Endothelial cell of umbilical vein (primary cell): ENCODE results near the gene RGS9. TPM values are rescaled to one million over a fixed set of nuclear protein-coding genes. Genes with fewer than 3 reads are reported as not detected.

Source experiments
- BruUV-seq: library from RNA; stranded (reverse); fragments of 400-500 nt; replicated peaks from 2 replicates; lab custom pipeline; 2021; lab: Mats Ljungman, UMichigan
- CTCF ChIA-PET: fragments of 300-600, 350-600 bp; sonication (Branson Sonifier 250); formaldehyde crosslinking; loops from one replicate; lab custom pipeline; 2021; ENCODE audit warnings: antibody characterized with exemption, inconsistent platforms; lab: Charles Lee
- POLR2A ChIA-PET: fragments of 300-600, 350-600 bp; sonication (Branson Sonifier 250); formaldehyde crosslinking; loops from one replicate; lab custom pipeline; 2021; ENCODE audit warnings: antibody characterized with exemption, inconsistent platforms; lab: Charles Lee
- DNase-seq: peaks from one replicate; pipeline ENCODE4 v3.0.0-alpha.2; 2011; ENCODE audit warnings: low read depth, low spot score
- FAIRE-seq: peaks from 2 replicates; lab custom pipeline; 2011; peaks lifted over from hg19 to GRCh38; lab: Jason Lieb, UNC
- H2AFZ ChIP-seq: 2 replicates; pipeline ENCODE4 v1.6.0; 2012; ENCODE audit warnings: low read depth, low read length, control low read depth, inconsistent platforms
- H3K27ac ChIP-seq: 2 replicates; pipeline ENCODE4 v1.5.1; 2011; ENCODE audit warnings: low read depth, mild to moderate bottlenecking, control low read depth, low read length, moderate library complexity; ENCODE audit not compliant: insufficient read depth
- H3K27me3 ChIP-seq, 2 experiments: 2 replicates each; pipeline versions ENCODE4 v1.6.0 to v1.6.1; 2011; ENCODE audit warnings: low read length in 2 of 2, mixed read lengths in 1 of 2; ENCODE audit not compliant: control insufficient read depth in 2 of 2, insufficient read depth in 2 of 2
- H3K36me3 ChIP-seq, 2 experiments: 2 replicates in 1 of 2; 3 replicates in 1 of 2; pipeline ENCODE4 v1.5.1; 2011; ENCODE audit warnings: low read length in 2 of 2, mild to moderate bottlenecking in 1 of 2, moderate library complexity in 1 of 2; ENCODE audit not compliant: control insufficient read depth in 2 of 2, insufficient read depth in 2 of 2; ENCODE audit errors: extremely low read depth in 1 of 2
- H3K4me1 ChIP-seq: 3 replicates; pipeline ENCODE4 v1.5.1; 2011; ENCODE audit warnings: mild to moderate bottlenecking, low read length; ENCODE audit not compliant: control insufficient read depth, insufficient read depth; ENCODE audit errors: extremely low read depth
- H3K4me2 ChIP-seq: 2 replicates; pipeline ENCODE4 v1.6.1; 2011; ENCODE audit warnings: low read length, control low read depth, mixed read lengths; ENCODE audit not compliant: insufficient read depth
- H3K4me3 ChIP-seq, 3 experiments: fragments of 200-600 bp in 1 of 3; sonication (generic), shearing (Covaris generic) in 1 of 3; replicated peaks in 1 of 3; 2 replicates each; pipeline ENCODE4 v1.5.1; 2011 to 2016; ENCODE audit warnings: control low read depth in 3 of 3, low read length in 3 of 3, mild to moderate bottlenecking in 2 of 3, inconsistent platforms in 1 of 3, low read depth in 1 of 3, moderate library complexity in 1 of 3; ENCODE audit not compliant: insufficient read depth in 1 of 3
- H3K79me2 ChIP-seq: 2 replicates; pipeline ENCODE4 v1.6.0; 2012; ENCODE audit warnings: low read length, inconsistent platforms; ENCODE audit not compliant: control insufficient read depth, insufficient read depth
- H3K9ac ChIP-seq: replicated peaks from 2 replicates; pipeline ENCODE3; 2011; ENCODE audit warnings: low read length, control low read depth; ENCODE audit not compliant: insufficient read depth; ENCODE audit errors: extremely low read depth
- H3K9me1 ChIP-seq: replicated peaks from 3 replicates; pipeline ENCODE4 v1.6.0; 2011; ENCODE audit warnings: mild to moderate bottlenecking, low read length; ENCODE audit not compliant: control insufficient read depth, insufficient read depth; ENCODE audit errors: extremely low read depth
- H3K9me3 ChIP-seq: replicated peaks from 2 replicates; pipeline ENCODE4 v1.5.1; 2012; ENCODE audit warnings: low read length, inconsistent platforms; ENCODE audit not compliant: control insufficient read depth, insufficient read depth
- H4K20me1 ChIP-seq: replicated peaks from 2 replicates; pipeline ENCODE3; 2011; ENCODE audit warnings: mild to moderate bottlenecking, low read length; ENCODE audit not compliant: control insufficient read depth, insufficient read depth; ENCODE audit errors: extremely low read depth
- EZH2 ChIP-seq: IDR thresholded peaks from 2 replicates; pipeline ENCODE4 v1.6.1; 2012; ENCODE audit warnings: borderline replicate concordance, low read depth, mild to moderate bottlenecking, moderate library complexity, low read length, inconsistent platforms; ENCODE audit not compliant: severe bottlenecking
- FOS ChIP-seq: IDR thresholded peaks from 2 replicates; pipeline ENCODE4 v1.6.1; 2011; ENCODE audit warnings: mild to moderate bottlenecking, low read length, moderate library complexity, borderline replicate concordance; ENCODE audit not compliant: insufficient read depth
- GATA2 ChIP-seq: IDR thresholded peaks from 2 replicates; pipeline ENCODE4 v1.7.0; 2011; ENCODE audit warnings: low read depth, mild to moderate bottlenecking, moderate library complexity, mixed read lengths, low read length; ENCODE audit not compliant: insufficient read length, insufficient read depth
- JUN ChIP-seq: IDR thresholded peaks from 2 replicates; pipeline ENCODE4 v1.6.1; 2011; ENCODE audit warnings: borderline replicate concordance, low read depth; ENCODE audit not compliant: insufficient read length, insufficient read depth
- MYC ChIP-seq: IDR thresholded peaks from one replicate; pipeline ENCODE4 v1.6.1; 2011; ENCODE audit warnings: mild to moderate bottlenecking, low read depth, low read length
- POLR2A ChIP-seq: IDR thresholded peaks from 2 replicates; pipeline ENCODE4 v1.6.1; 2012; ENCODE audit warnings: low read depth, mild to moderate bottlenecking, control low read depth, low read length
- POLR2AphosphoS5 ChIP-seq: IDR thresholded peaks from 2 replicates; pipeline ENCODE4 v1.6.1; 2012; ENCODE audit warnings: low read depth, mild to moderate bottlenecking, control low read depth, low read length, moderate library complexity; ENCODE audit not compliant: insufficient read depth
- dilution Hi-C: fragments of 300-500 bp; cut with MboI; formaldehyde crosslinking; loops from one replicate; pipeline ENCODE4 v1.15.0; 2019; ENCODE audit warnings: low sequenced_read_pairs; ENCODE audit not compliant: extremely low pct_ligation_motif_present
- intact Hi-C: fragments of 100-400 bp; cut with micrococcal nuclease; formaldehyde crosslinking; loops from one replicate; pipeline ENCODE4 v1.10.0; 2022
- polyA plus RNA-seq, 4 experiments: library from polyadenylated mRNA; depleted of rRNA in 3 of 4; stranded (reverse) in 3 of 4; unstranded in 1 of 4; fragments of >200 nt; gene quantifications; 2 replicates each; pipeline versions ENCODE4 v1.2.1 to v1.2.3, GENCODE V29; 2011 to 2012; ENCODE audit warnings: missing spikeins in 1 of 4
- total RNA-seq: library from RNA; stranded (reverse); gene quantifications from 2 replicates; pipeline ENCODE4 v1.2.3, GENCODE V29; 2021
- TF ChIP-seq, protein P1 (sequence below): IDR thresholded peaks from 2 replicates; pipeline ENCODE4 v1.6.1; 2011; ENCODE audit not compliant: insufficient read depth, insufficient read length
- TF ChIP-seq, protein P2 (sequence below), 2 donors: IDR thresholded peaks; 1 replicate in 1 of 2; 2 replicates in 1 of 2; pipeline ENCODE4 v1.5.1; 2011; ENCODE audit warnings: low read length in 2 of 2, mild to moderate bottlenecking in 2 of 2, moderate library complexity in 2 of 2, control low read depth in 1 of 2, inconsistent platforms in 1 of 2, low read depth in 1 of 2; ENCODE audit not compliant: insufficient read depth in 1 of 2; ENCODE audit errors: extremely low read depth in 1 of 2

Gene RGS9
- total and polyA plus RNA-seq, 2 donors (not counting 3 experiments of a cell fraction or from before 2014, with no cell fraction given) = 0.61 to 1.4 TPM

DNA sequence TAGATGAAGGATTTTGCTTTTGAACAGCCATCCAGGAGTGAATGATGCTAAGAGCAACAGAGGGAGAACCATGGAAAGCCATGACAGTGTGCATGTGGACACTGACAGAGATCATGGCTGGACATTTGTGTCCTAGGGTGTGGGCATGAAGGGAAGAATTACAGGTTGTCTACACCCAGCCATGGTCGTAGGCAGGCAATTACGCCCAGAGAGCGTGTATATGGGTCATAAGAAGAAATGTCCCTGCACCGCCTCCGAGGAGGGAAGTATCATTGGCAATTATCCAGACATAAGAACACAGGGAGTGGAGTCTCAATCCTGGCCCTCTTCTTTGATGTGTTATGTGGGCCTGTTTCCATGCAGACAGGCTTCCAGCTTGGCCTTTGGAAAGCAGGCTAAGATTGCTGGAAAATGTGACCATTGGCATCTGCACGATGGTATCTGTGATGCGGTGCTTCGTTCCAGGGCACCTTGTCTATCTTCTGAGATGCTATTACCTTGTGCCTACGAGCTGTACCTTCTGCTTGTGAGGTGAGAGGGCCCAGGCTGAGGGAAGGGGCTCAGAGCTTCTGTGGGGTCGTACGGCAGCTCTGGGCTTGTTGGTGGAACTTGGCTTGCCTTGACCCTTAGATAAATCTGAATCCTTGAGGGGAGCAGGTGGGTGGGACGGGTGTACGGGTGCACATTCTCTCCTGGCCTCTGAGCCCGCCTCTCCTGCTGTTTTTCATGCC lies 19.8 kb downstream of the RGS9 start:
- Histone ChIP-seq H3K27me3 (peaks cover 10 to 17% of the 10 kb centered on the region in 2 experiments), H3K9ac (no peak overlapping the region), H3K4me3 (no peak overlapping the region), H3K9me1 (no peaks in the 10 kb centered on the region), H3K4me1 (peaks cover 6% of the 10 kb centered on the region), H2AFZ (no peak overlapping the region), H3K27ac (no peak overlapping the region), H3K79me2 (no peaks in the 10 kb centered on the region), H3K4me2 (no peak overlapping the region), H3K9me3 (no peaks in the 10 kb centered on the region), H4K20me1 (no peaks in the 10 kb centered on the region), H3K36me3 (no peaks in the 10 kb centered on the region)
- intact Hi-C loops (loop anchor here (5.0 kb wide), 1 partner anchor 35 kb away; no protein-coding TSS in a partner anchor), dilution Hi-C loops (no loop called here)
- FAIRE-seq (no peak), DNase-seq (no peak)
- POLR2A ChIA-PET = no interaction called here
- CTCF ChIA-PET = interaction anchor here (7.8 kb wide), 1 partner anchor 22 kb away, joined by 55 read pairs; the partner anchor contains the start of gene RGS9
- no peak for TF ChIP-seq EZH2
- TF ChIP-seq POLR2A = no peak
- TF ChIP-seq FOS = no peak
- TF ChIP-seq JUN = no peak
- no peak for TF ChIP-seq MYC
- TF ChIP-seq, protein P1, sequence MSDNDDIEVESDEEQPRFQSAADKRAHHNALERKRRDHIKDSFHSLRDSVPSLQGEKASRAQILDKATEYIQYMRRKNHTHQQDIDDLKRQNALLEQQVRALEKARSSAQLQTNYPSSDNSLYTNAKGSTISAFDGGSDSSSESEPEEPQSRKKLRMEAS = no peak
- no peak for TF ChIP-seq POLR2AphosphoS5
- TF ChIP-seq GATA2 = no peak
- TF ChIP-seq, protein P2, sequence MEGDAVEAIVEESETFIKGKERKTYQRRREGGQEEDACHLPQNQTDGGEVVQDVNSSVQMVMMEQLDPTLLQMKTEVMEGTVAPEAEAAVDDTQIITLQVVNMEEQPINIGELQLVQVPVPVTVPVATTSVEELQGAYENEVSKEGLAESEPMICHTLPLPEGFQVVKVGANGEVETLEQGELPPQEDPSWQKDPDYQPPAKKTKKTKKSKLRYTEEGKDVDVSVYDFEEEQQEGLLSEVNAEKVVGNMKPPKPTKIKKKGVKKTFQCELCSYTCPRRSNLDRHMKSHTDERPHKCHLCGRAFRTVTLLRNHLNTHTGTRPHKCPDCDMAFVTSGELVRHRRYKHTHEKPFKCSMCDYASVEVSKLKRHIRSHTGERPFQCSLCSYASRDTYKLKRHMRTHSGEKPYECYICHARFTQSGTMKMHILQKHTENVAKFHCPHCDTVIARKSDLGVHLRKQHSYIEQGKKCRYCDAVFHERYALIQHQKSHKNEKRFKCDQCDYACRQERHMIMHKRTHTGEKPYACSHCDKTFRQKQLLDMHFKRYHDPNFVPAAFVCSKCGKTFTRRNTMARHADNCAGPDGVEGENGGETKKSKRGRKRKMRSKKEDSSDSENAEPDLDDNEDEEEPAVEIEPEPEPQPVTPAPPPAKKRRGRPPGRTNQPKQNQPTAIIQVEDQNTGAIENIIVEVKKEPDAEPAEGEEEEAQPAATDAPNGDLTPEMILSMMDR (IDR thresholded peaks at IDR 0.05; ENCODE audit: extremely low read depth in 1 of 2, insufficient read depth in 1 of 2, low read depth in 1 of 2, low read length in 2 of 2) = no peak
- BruUV-seq = no TSS peak
